ENCODE measurements around the gene NUDT16. TPM values are rescaled to one million over a fixed set of nuclear protein-coding genes. Genes with fewer than 3 reads are reported as not detected.

NUDT16 gene
- total and polyA plus RNA-seq, 9 of the 15 experiments (the other 6 are each of a cell fraction or from before 2014, with no cell fraction given) = 1.5 to 11.4 (median 7.6) TPM

DNA sequence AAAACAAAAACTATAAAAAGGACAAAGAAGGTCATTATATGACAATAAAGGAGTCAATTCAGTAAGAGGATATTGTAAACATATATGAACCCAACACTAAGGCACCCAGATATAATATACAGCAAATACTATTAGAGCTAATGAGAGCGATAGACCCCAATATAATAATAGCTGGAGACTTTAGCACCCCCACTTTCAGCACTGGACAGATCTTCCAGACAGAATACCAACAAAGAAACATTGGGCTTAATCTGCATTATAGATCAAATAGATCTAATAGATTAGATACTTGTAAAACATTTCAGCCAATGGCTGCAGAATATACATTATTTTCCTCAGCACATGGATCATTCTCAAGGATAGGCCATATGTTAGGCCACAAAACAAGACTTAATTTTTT lies 53.4 kb downstream of the NUDT16 start:
- Histone ChIP-seq H3K36me3 (ENCODE audit: control insufficient read depth, insufficient read depth, low read length) (no peaks in the 10 kb centered on the region), H3K79me2 (ENCODE audit: control insufficient read depth, insufficient read depth, low read length) (no peaks in the 10 kb centered on the region), H3K27me3 (ENCODE audit: control insufficient read depth in 2 of 2, insufficient read depth in 2 of 2, low read length in 2 of 2) (no peaks in the 10 kb centered on the region), H4K20me1 (replicated peaks; ENCODE audit: control insufficient read depth, insufficient read depth, low read length) (no peaks in the 10 kb centered on the region), H3K4me2 (ENCODE audit: insufficient read depth, low read length) (no peak overlapping the region), H2AFZ (ENCODE audit: low read depth, low read length) (no peak overlapping the region), H3K4me3 (no peak overlapping the region), H3K9ac (ENCODE audit: insufficient read depth in 1 of 2, low read depth in 2 of 2, low read length in 2 of 2) (no peak overlapping the region), H3K9me1 (ENCODE audit: control insufficient read depth, insufficient read depth, low read length) (no peaks in the 10 kb centered on the region), H3K9me3 (replicated peaks; ENCODE audit: control insufficient read depth, insufficient read depth, low read depth, low read length) (no peaks in the 10 kb centered on the region), H3K4me1 (replicated peaks in 1 of 2; ENCODE audit: control insufficient read depth in 2 of 2, insufficient read depth in 2 of 2, low read length in 2 of 2) (no peaks in the 10 kb centered on the region), H3K27ac (ENCODE audit: extremely low read depth, low read depth, low read length) (no peak overlapping the region)
- DNase-seq (ENCODE audit: extremely low read depth in 1 of 4, low spot score in 3 of 4) (no peak), ATAC-seq (no peak), FAIRE-seq (no peak)
- BruUV-seq (replicated peaks) = no TSS peak
- whole genome bisulfite sequencing (ENCODE audit: insufficient coverage, low coverage, missing lambda C conversion rate) = 0% methylated on average over 1 of the region's 1 CpG
- POLR2A ChIA-PET = no interaction called here
- intact Hi-C loops (cut with micrococcal nuclease) (no loop called here), in situ Hi-C loops (cut with MboI) (no loop called here)
- CTCF ChIA-PET (ENCODE audit: low intra/inter-chr PET ratio) = no interaction called here
- peak; percentile 18 for TF ChIP-seq DACH1 (IDR thresholded peaks at IDR 0.05; ENCODE audit: partially characterized antibody)
- TF ChIP-seq ZNF707 (CRISPR knock-in tag; conservative IDR thresholded peaks at IDR 0.05) = no peak

Other genes with a start within 250 kb of the NUDT16 start
- gene MRPL3, start 121.2 kb downstream of the NUDT16 start, total RNA-seq (2014; rRNA removed) = 190 and 234 TPM in 2 replicates
- gene MRPL3, start 121.2 kb downstream of the NUDT16 start, total RNA-seq (2014; rRNA removed; fragmentation: Illumina TruSeq; extraction: Trizol) = 190 and 199 TPM in 2 replicates
- gene MRPL3, start 121.2 kb downstream of the NUDT16 start, total RNA-seq (2015; rRNA removed; fragmentation: Illumina TruSeq; extraction: Trizol) = 194 and 205 TPM in 2 replicates
- gene MRPL3, start 121.2 kb downstream of the NUDT16 start, total RNA-seq (2021) = 126 and 134 TPM in 2 replicates
- 192 and 260 TPM in 2 replicates for gene MRPL3, start 121.2 kb downstream of the NUDT16 start, polyA plus RNA-seq (2011; rRNA removed)
- gene MRPL3, start 121.2 kb downstream of the NUDT16 start, polyA plus RNA-seq (2014; fragmentation: Illumina TruSeq; extraction: Trizol) = 213 and 340 TPM in 2 replicates
- gene MRPL3, start 121.2 kb downstream of the NUDT16 start, polyA plus RNA-seq (2014; fragmentation: Nextera tagmentation; extraction: Ambion mirVana) = 10 to 100 TPM; 81.7 to 85.0 TPM
- 156 and 173 TPM in 2 replicates for gene MRPL3, start 121.2 kb downstream of the NUDT16 start, polyA plus RNA-seq (2014; rRNA removed)

All from K562 (cell line).